ENCODE data around the gene STRADB.

DNA sequence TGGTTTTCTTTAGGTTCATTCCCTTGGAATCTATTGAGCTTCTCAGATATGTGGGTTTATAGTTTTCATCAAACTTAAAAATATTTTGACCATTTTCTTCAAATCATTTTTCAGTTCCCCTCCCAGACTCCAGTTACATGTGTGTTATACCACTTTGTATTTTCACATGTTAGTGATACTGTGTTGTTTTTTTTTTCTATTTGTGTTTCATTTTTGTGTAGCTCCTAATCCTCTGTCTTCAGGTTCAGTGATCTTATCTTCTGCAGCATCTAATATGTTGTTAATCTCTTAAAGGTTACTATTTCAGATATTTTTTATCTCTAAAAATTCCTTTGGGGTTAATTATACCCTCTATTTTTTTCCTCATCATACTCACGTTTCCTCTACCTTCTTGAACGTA lies 51.2 kb downstream of the STRADB start:
- TF ChIP-seq, protein P1, sequence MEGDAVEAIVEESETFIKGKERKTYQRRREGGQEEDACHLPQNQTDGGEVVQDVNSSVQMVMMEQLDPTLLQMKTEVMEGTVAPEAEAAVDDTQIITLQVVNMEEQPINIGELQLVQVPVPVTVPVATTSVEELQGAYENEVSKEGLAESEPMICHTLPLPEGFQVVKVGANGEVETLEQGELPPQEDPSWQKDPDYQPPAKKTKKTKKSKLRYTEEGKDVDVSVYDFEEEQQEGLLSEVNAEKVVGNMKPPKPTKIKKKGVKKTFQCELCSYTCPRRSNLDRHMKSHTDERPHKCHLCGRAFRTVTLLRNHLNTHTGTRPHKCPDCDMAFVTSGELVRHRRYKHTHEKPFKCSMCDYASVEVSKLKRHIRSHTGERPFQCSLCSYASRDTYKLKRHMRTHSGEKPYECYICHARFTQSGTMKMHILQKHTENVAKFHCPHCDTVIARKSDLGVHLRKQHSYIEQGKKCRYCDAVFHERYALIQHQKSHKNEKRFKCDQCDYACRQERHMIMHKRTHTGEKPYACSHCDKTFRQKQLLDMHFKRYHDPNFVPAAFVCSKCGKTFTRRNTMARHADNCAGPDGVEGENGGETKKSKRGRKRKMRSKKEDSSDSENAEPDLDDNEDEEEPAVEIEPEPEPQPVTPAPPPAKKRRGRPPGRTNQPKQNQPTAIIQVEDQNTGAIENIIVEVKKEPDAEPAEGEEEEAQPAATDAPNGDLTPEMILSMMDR (IDR thresholded peaks at IDR 0.05; ENCODE audit: low read depth, low read length, missing input control), result no peak
- TF ChIP-seq NR2F2 (IDR thresholded peaks at IDR 0.05), result no peak
- TF ChIP-seq RAD21 (IDR thresholded peaks at IDR 0.05), result no peak
- TF ChIP-seq YY1 (IDR thresholded peaks at IDR 0.05), result no peak
- no peak for TF ChIP-seq EGR1 (IDR thresholded peaks at IDR 0.05; ENCODE audit: low read depth in 2 of 2)
- TF ChIP-seq ZBTB33 (IDR thresholded peaks at IDR 0.05), result no peak
- TF ChIP-seq, protein P2, sequence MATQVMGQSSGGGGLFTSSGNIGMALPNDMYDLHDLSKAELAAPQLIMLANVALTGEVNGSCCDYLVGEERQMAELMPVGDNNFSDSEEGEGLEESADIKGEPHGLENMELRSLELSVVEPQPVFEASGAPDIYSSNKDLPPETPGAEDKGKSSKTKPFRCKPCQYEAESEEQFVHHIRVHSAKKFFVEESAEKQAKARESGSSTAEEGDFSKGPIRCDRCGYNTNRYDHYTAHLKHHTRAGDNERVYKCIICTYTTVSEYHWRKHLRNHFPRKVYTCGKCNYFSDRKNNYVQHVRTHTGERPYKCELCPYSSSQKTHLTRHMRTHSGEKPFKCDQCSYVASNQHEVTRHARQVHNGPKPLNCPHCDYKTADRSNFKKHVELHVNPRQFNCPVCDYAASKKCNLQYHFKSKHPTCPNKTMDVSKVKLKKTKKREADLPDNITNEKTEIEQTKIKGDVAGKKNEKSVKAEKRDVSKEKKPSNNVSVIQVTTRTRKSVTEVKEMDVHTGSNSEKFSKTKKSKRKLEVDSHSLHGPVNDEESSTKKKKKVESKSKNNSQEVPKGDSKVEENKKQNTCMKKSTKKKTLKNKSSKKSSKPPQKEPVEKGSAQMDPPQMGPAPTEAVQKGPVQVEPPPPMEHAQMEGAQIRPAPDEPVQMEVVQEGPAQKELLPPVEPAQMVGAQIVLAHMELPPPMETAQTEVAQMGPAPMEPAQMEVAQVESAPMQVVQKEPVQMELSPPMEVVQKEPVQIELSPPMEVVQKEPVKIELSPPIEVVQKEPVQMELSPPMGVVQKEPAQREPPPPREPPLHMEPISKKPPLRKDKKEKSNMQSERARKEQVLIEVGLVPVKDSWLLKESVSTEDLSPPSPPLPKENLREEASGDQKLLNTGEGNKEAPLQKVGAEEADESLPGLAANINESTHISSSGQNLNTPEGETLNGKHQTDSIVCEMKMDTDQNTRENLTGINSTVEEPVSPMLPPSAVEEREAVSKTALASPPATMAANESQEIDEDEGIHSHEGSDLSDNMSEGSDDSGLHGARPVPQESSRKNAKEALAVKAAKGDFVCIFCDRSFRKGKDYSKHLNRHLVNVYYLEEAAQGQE (IDR thresholded peaks at IDR 0.05), result no peak
- TF ChIP-seq TAF1 (conservative IDR thresholded peaks at IDR 0.05), result no peak
- no peak for TF ChIP-seq FOXA2 (IDR thresholded peaks at IDR 0.05)
- no peak for TF ChIP-seq SP1 (IDR thresholded peaks at IDR 0.05)
- no peak for TF ChIP-seq JUND (IDR thresholded peaks at IDR 0.05)
- TF ChIP-seq RXRA (IDR thresholded peaks at IDR 0.05), result no peak
- no peak for TF ChIP-seq FOXA1 (IDR thresholded peaks at IDR 0.05)
- TF ChIP-seq GABPA (IDR thresholded peaks at IDR 0.05 in 1 of 2, conservative IDR thresholded peaks at IDR 0.05 in 1 of 2), result no peak
